HCEC 1CT (cell line): ENCODE measurements around the gene EME1.
"Not testable (repeated sequence)": the region's sequence is repeated elsewhere in the genome, so short reads cannot be mapped to it uniquely, and the experiment has no call there.

Experiments
- DNase-seq: peaks from one replicate; pipeline ENCODE4 v3.0.0-alpha.2; 2017

Gene EME1

GRCh38 chr17:50426814-50427787 is 54.1 kb downstream of the EME1 start:
- peak; percentile 47 for DNase-seq

- DNase-seq: not testable (repeated sequence)
Observed at GRCh38 chr17:50428126-50428525, 55.1 kb downstream of the EME1 start.

- DNase-seq: no peak
Observed at GRCh38 chr17:50428831-50429424, 55.9 kb downstream of the EME1 start.

- DNase-seq: no peak
Observed at GRCh38 chr17:50429793-50430192, 56.8 kb downstream of the EME1 start.
